Measurements from ENCODE around the gene CNNM1. TPM values are rescaled to one million over a fixed set of nuclear protein-coding genes. Genes with fewer than 3 reads are reported as not detected.

CNNM1 gene
- polyA plus RNA-seq, 2 of the 4 experiments (the other 2 are of a cell fraction), result 14.2 to 17.5 TPM

DNA sequence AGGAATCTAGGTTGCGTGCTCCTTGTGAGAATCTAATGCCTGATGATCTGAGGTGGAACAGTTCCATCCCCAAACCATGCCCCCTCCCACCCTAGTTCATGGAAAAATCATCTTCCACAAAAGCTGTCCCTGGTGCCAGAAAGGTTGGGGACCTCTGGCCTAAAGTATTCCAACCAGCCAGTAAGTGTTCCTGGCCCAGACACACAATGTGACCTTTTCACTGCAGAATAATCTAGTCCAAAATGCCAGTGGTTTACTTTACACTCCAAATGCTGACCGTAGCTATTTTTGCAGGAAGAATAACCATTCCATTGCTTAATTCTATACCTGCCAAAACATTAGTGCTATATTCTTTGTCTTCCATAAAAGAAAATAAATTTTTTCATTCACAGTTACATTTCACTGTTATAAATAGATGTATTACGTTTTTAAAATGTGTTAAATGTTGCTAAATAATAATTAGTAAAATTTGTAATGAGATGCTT is 10.4 kb downstream of the CNNM1 start:
- Histone ChIP-seq H3K4me2 (peak overlapping the region; percentile 83), H3K27ac (peak overlapping the region; percentile 86 to 87), H3K4me1 (peaks cover 69% of the 10 kb centered on the region), H3K9me3 (peaks cover 10% of the 10 kb centered on the region; the same call in 2 of the 3 replicates), H3K4me3 (no peak overlapping the region)
- ChIA-PET POLR2A (interaction anchor here (3.0 kb wide), 1 partner anchor 10 kb away, joined by 15 read pairs; the partner anchor contains the start of gene CNNM1), CTCF (interaction anchor here (0.6 to 1.6 kb wide), 5 partner anchors 12 to 51 kb away, joined by 3 to 4 read pairs (median 3); no protein-coding TSS in a partner anchor)
- FAIRE-seq (no peak), DNase-seq (ENCODE audit: low read depth in 1 of 2, low spot score in 1 of 2) (no peak), ATAC-seq (no peak)
- peak; percentile 41 for TF ChIP-seq MAFK (IDR thresholded peaks at IDR 0.05; ENCODE audit: partially characterized antibody)
- no peak for TF ChIP-seq MAZ (IDR thresholded peaks at IDR 0.05; ENCODE audit: borderline replicate concordance, low read depth, low read length)
- WGBS (ENCODE audit: missing lambda C conversion rate), result 72% methylated on average over 3 of the region's 3 CpGs

- no peak for FAIRE-seq
Observed at GRCh38 chr10:99340650-99341049, 11.5 kb downstream of the CNNM1 start.

DNA sequence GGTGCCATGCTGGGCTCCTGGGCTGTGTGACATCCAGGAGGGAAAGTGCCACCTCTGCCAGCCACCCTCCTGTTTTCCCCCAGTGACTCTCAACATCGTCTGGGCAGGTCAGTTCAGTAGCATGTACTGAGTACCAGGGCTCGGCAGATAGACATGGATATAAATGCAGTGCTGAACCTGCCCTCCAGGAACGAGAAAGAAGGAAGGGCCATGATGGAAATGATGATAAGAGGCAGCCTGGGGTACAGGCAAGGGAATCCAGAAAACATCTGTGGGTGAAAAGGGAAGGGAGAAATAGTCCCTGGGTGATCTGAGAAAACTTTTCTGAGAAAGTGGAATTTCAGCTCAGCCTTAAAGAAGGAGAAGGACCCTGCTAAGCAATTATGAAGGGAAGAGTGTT is 12.1 kb downstream of the CNNM1 start:
- peaks cover 77% of the 10 kb centered on the region for H3K4me1 ChIP-seq
- H3K4me3 ChIP-seq, result no peak overlapping the region
- no peak for FAIRE-seq
- ChIA-PET CTCF (interaction anchor here (1.4 to 1.6 kb wide), 3 partner anchors 15 to 51 kb away, joined by 3 to 4 read pairs (median 3); no protein-coding TSS in a partner anchor), POLR2A (no interaction called here)
- no peak for DNase-seq (ENCODE audit: low read depth in 1 of 2, low spot score in 1 of 2)
- H3K9me3 ChIP-seq, result peaks cover 10% of the 10 kb centered on the region; the same call in 2 of the 3 replicates
- 90% methylated on average over 3 of the region's 3 CpGs for WGBS (ENCODE audit: missing lambda C conversion rate)
- ATAC-seq, result no peak
- no peak overlapping the region for H3K4me2 ChIP-seq
- H3K27ac ChIP-seq, result peak overlapping the region in 1 of 2 experiments; percentile 55; a peak in 3 of 6 replicates
- TF ChIP-seq PBX3 (IDR thresholded peaks at IDR 0.05), result no peak
- TF ChIP-seq EHMT2 (IDR thresholded peaks at IDR 0.05; ENCODE audit: low read depth), result no peak
- no peak for TF ChIP-seq FOSB (CRISPR knock-in tag; IDR thresholded peaks at IDR 0.05)
- TF ChIP-seq EHF (CRISPR knock-in tag; IDR thresholded peaks at IDR 0.05), result no peak
- TF ChIP-seq CHD2 (IDR thresholded peaks at IDR 0.05; ENCODE audit: low read length, partially characterized antibody), result no peak
- no peak for TF ChIP-seq ZFP36 (IDR thresholded peaks at IDR 0.05; ENCODE audit: borderline replicate concordance, partially characterized antibody)
- TF ChIP-seq RNF2 (IDR thresholded peaks at IDR 0.05; ENCODE audit: borderline replicate concordance, low read depth), result no peak

More at GRCh38 chr10:99340650-99341049, 11.5 kb downstream of the CNNM1 start:
- Histone ChIP-seq H3K27ac (peak overlapping the region; percentile 55 to 87; a peak in 5 of 6 replicates), H3K9me3 (peaks cover 10% of the 10 kb centered on the region; the same call in 2 of the 3 replicates), H3K4me2 (no peak overlapping the region), H3K4me3 (no peak overlapping the region), H3K4me1 (peaks cover 77% of the 10 kb centered on the region)
- ATAC-seq (no peak), DNase-seq (ENCODE audit: low read depth in 1 of 2, low spot score in 1 of 2) (no peak)
- 100% methylated on average over 2 of the region's 3 CpGs for WGBS (ENCODE audit: missing lambda C conversion rate)
- ChIA-PET POLR2A (no interaction called here), CTCF (interaction anchor here (1.1 to 1.6 kb wide), 4 partner anchors 11 to 51 kb away, joined by 3 to 4 read pairs (median 3); no protein-coding TSS in a partner anchor)
- TF ChIP-seq ZSCAN20 (CRISPR knock-in tag; IDR thresholded peaks at IDR 0.05) (no peak), RARB (CRISPR knock-in tag; IDR thresholded peaks at IDR 0.05) (no peak), HES2 (IDR thresholded peaks at IDR 0.05) (no peak), EHF (CRISPR knock-in tag; IDR thresholded peaks at IDR 0.05) (no peak), FOSB (CRISPR knock-in tag; IDR thresholded peaks at IDR 0.05) (no peak), ZFP36 (IDR thresholded peaks at IDR 0.05; ENCODE audit: borderline replicate concordance, partially characterized antibody) (peak; percentile 57), JUNB (IDR thresholded peaks at IDR 0.05) (no peak), CEBPB (IDR thresholded peaks at IDR 0.05) (no peak)

GRCh38 chr10:99341860-99342490 is 12.8 kb downstream of the CNNM1 start:
- Histone ChIP-seq H3K9me3 (peaks cover 10% of the 10 kb centered on the region; the same call in 2 of the 3 replicates), H3K27ac (0 out of 6 replicates have a peak overlapping the region, but pooled peaks of 1 of the 2 experiments have one; percentile 12), H3K4me1 (peaks cover 77% of the 10 kb centered on the region), H3K4me2 (no peak overlapping the region), H3K4me3 (no peak overlapping the region)
- ChIA-PET POLR2A (no interaction called here), CTCF (interaction anchor here (1.4 to 1.5 kb wide), 2 partner anchors 19 to 50 kb away, joined by 3 to 4 read pairs; no protein-coding TSS in a partner anchor)
- DNase-seq (ENCODE audit: low read depth in 1 of 2, low spot score in 1 of 2) (no peak), FAIRE-seq (no peak), ATAC-seq (no peak)
- TF ChIP-seq HOXA7 (CRISPR knock-in tag; IDR thresholded peaks at IDR 0.05) (no peak), BHLHE40 (IDR thresholded peaks at IDR 0.05; ENCODE audit: low read depth, low read length) (no peak), ZNF302 (CRISPR knock-in tag; IDR thresholded peaks at IDR 0.05) (no peak), CBX8 (IDR thresholded peaks at IDR 0.05) (no peak), JUNB (IDR thresholded peaks at IDR 0.05) (no peak), NR3C1 (IDR thresholded peaks at IDR 0.05) (no peak), PBX3 (IDR thresholded peaks at IDR 0.05) (no peak)
- 84% methylated on average over 3 of the region's 3 CpGs for WGBS (ENCODE audit: missing lambda C conversion rate)

Data from A549 (cell line).